HUDEP-2 (cell line): ENCODE measurements around the gene RNF113A.
"Not testable (repeated sequence)": the region's sequence is repeated elsewhere in the genome, so short reads cannot be mapped to it uniquely, and the experiment has no call there.

Experiments
- DNase-seq, 76 experiments: peaks; one replicate each; lab custom pipeline; 2025; ENCODE audit not compliant: unreplicated experiment in 76 of 76; lab: John Stamatoyannopoulos, UW

Gene RNF113A

GRCh38 chrX:119871599-119872395, at the start of gene RNF113A, which contains the start of gene NDUFA1:
TSS of gene RNF113A (minus strand) at chrX:119871733. CDS start at chrX:119871613, 120 bp downstream.
TSS of gene NDUFA1 (plus strand) at chrX:119871832. CDS start at chrX:119871912, 80 bp downstream.
- peak in 75 of 76 experiments; percentile 2 to 83 (median 65) for DNase-seq

- no peak for DNase-seq
These were observed 48.5 kb upstream of the RNF113A start for GRCh38 chrX:119919835-119920585.

GRCh38 chrX:119917877-119918276, 46.3 kb upstream of the RNF113A start:
- no peak for DNase-seq

GRCh38 chrX:119916310-119916709, 44.8 kb upstream of the RNF113A start:
- DNase-seq, result no peak

- no peak for DNase-seq
These were observed 29.4 kb upstream of the RNF113A start for GRCh38 chrX:119900976-119901375.

GRCh38 chrX:119899125-119899524, 27.6 kb upstream of the RNF113A start:
- DNase-seq, result no peak

- no peak for DNase-seq
These were observed 24.4 kb upstream of the RNF113A start, which contains the start of gene AKAP14 for GRCh38 chrX:119895843-119896326. TSS of gene AKAP14 (plus strand) at chrX:119895893. CDS start at chrX:119903224, 7,331 bp downstream.

GRCh38 chrX:119891961-119892692, 20.6 kb upstream of the RNF113A start:
- DNase-seq, result not testable (repeated sequence)

- not testable (repeated sequence) for DNase-seq
These were observed 19.1 kb upstream of the RNF113A start for GRCh38 chrX:119890626-119891025.

- DNase-seq, result peak in 63 of 76 experiments; percentile 0 to 64 (median 31)
These were observed 16.3 kb upstream of the RNF113A start for GRCh38 chrX:119887721-119888425.

GRCh38 chrX:119885554-119886428, 14.3 kb upstream of the RNF113A start:
- DNase-seq, result peak in 3 of 76 experiments; percentile 0 to 10 (median 2)

- peak in 28 of 76 experiments; percentile 0 to 43 (median 3) for DNase-seq
These were observed 9.3 kb upstream of the RNF113A start for GRCh38 chrX:119880552-119881437.

GRCh38 chrX:119880076-119880475, 8.5 kb upstream of the RNF113A start:
- DNase-seq, result no peak

- no peak for DNase-seq
These were observed 7.2 kb upstream of the RNF113A start for GRCh38 chrX:119878740-119879139.

GRCh38 chrX:119871245-119871598, 311 bp downstream of the RNF113A start:
- peak in 4 of 76 experiments; percentile 19 to 24 (median 20) for DNase-seq

GRCh38 chrX:119870626-119871131, 854 bp downstream of the RNF113A start:
- DNase-seq, result peak in 8 of 76 experiments; percentile 0 to 25 (median 2)

GRCh38 chrX:119853444-119853843, 18.1 kb downstream of the RNF113A start:
- DNase-seq, result no peak
